ENCODE measurements around the gene BCAP31.

The BCAP31 gene

DNA sequence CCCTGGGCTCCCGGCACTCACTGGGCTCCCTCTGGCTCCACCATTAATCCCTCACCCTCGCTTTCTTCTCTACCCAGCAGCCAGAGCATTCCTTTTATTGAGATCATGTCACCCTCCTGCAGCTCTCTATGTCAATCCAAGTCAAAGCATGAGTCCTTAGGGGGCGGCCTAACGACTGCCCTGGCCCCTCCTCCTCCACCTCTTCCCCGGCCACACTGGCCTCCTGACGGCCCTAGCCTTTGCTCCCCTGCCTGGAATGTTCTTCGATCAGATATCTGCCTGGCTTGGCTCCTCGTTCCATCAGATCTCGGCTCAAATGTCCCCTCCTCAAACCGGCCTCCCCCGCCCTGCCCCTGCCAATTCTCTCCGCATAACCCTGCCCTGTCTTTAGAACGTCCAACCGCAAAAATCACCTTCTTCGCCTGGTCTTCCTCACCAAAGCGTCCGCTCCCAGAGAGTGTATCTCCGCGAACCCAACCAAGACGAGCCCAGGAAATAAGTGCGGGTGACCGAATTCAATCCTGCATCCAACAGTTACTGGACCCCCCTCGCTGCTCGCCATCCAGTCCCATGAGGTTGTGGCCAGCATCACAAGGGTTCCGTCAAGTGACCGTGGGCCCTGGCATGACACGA, 49.9 kb downstream of the BCAP31 start:
- no peak for DNase-seq (ENCODE audit: low spot score)

DNA sequence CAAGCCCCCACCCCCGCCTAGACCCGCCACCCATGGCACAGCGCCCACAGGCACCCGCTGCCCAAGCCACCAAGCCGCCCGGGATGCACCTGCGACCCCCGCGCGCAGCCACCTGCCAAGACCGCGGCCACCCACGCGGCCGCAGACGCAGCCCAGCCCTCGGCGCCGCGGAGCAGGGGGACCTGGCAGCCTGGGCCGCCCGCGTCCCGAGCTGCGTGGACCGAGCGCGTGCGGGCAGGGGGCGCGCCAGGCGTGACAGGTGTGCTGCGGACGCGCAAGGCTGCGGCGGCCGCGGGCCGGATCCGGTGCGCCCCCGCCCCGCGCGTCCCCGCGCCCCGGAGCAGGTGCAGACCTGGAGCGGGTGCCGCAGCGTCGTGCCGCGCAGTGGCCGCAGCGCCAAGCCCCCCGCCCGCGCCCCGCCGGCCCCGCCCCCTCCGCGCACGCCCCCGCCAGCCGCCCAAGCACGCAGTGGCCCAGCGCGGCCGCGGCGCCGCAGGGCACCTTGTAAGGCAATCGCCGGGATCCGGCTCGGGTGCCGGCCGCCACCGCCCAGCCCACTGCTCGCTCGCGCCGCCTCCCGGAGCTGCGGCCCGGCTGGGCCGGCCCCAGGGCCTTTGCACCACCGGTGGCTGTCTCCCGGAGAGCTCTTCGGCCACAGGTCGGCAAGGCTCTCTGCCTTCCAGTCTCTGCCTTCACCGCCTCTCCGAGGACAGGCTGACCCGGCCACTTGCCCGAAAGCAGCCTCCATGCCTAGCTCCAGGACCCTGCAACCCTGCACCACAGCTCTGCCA, 50.6 kb downstream of the BCAP31 start, which contains the start of gene PNCK:
PNCK (minus strand) TSS at position 386 of the 791 bp plus-strand sequence. CDS start 737 bp downstream, outside the sequence.
- DNase-seq (ENCODE audit: low spot score) = no peak

DNA sequence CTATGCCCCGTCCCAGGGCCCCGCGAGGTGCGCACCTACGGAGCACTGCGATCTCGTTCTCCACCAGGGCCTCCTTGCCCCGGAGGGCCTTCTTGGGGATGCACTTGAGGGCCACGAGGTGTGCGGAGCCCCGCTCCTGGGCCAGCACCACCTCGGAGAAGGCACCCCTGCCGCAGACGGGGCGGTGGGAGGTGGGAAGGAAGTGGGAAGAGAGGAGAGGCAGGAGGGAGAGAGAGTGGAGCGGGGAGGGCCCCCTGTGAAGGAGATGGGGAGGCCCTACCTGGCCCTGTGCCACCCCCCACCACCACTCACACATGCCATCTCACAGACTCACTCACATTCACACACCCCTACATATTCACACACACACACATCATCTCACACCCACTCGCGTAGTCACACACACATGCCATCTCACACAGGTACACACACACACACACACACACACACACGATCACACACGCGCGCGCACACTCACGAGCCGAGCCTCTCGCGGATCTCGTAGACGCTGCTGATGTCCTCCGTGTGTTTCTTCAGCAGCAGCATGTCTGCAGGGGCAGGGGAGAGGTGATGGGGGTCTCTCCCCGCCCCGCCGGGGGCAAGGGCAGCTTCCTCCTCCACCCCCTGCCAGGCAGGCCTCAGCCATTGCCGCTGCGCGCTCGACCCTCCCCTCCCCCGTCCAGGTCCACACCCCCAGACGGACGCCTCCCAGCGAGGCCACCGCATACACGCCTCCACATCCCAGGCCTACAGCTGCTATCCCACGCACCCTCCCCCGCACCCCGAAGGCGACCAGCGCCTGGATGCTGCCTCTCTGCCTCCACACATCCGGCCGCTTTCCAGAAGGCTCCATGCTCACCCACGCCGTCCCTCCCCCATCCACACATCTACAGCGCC, 51.4 kb downstream of the BCAP31 start:
- no peak for DNase-seq (ENCODE audit: low spot score)

DNA sequence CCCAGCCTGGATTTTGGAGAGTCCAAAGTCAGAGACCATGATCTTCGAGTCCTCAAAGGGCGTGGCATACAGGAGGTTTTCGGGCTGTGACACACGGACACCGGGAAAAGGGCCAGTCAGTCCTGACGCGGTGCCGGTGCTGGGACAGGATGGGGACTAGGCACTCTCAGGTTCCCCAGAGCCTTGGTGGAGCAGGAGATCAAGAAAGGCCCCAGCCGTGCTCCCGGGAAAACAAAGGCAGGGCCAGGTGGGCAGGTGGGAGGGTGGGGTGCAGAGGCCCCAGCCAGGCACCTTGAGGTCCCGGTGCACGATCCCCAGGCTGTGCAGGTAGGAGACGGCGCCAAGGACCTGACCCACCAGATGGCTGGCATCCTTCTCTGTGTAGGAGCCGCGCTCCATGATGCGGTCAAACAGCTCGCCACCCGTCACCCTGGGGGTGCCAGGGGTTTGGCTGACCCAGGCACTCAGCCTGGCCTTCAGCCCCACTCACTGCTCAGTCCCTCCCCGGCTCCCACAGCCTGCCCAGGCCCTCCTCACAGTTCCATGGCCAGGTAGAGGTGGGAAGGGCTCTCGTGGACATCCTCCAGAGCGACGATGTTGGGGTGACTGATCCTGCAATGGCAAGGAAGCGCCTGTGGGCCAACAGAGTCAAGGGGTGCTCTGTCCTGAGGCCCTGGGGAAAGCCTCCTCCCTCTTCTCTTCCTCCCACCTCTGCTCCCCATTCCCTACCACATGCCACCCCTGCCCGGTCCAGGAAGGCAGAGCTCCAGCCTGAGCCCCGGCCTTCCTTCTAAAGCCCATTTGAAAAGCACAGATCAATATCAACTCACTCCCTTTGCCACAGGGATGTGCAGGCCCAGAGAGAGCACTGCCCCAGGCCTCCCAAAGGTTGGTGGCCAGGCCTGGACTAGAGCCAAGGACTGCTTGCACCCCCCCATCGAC, 52.3 kb downstream of the BCAP31 start:
- DNase-seq (ENCODE audit: low spot score) = no peak

DNA sequence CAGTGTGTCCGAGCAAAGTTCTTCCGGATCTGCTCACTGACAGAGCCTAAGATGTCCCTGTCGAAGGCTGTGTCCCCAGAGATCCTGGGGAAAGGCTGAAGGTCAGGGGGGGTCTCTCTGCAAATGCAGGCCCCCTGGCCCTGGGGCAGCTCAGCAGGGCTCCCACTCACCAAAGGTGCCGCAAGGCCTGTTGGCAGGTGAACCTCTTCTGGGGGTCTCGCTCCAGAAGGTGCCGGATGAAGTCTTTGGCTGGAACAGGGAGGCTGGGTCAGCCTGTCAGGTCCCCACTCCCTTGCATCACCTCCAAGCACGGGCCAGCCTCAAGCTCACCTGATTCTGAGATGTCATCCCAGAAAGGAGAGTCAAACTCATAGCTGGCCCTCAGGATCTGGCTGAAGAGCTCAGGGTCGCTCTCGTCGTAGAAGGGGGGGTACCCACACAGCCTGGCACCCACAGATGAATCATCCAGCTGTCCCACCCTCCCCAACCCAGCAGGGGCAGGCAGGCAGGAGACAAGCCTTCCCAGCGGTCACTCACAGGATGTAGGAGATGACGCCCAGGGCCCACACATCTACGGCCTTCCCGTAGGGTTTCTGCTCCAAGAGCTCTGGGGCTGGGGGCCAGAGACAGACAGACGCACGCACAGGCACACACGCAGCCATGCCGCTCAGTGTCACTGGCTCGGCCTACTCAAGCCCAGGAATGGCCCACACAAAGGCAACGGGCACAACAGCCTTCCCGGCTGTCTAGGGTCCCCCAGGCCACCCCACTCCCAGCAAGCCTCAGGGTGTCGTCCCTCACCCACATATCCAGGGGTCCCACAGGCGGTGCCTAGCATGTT, 53.2 kb downstream of the BCAP31 start:
- DNase-seq (ENCODE audit: low spot score) = no peak

DNA sequence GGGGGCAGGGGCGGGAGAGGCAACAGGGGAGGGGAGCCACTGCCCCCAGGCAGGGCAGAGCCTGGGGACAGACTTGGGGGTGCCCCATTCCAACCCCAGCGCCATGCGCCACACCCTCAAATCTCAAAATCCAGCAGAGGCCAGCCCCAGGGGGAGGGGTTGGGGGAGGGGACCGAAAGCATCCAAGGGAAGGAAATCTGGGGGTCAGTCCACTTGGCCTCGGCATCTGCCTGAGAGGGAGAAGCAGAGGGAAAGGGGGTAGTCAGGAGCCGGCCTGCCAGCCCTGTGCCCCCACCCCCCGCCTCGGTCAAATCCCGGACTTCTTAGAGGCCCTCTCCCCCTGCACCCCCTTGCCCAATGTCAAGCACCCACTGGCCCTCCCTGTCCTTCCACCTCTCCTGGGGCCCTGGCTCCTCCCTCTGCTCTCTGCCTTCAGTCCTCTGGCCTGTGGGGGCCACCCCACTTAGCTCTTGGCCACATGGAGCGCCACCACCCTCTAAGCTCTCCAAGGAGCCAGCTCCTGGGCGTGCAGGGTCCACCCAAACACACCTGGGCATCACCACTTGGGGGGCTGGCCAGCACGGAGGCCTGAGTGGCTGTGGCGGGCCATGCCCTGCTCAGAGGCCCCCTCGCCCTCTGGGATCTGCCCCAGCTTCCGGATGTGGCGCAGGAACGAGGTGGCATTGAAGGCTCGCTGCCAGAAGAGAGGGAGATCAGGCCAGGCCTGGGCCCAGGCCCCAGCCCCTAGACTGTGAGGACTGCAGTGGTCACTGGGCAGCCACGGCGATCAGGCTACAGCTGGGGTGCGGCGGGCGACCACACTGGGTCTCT, 54.1 kb downstream of the BCAP31 start:
- DNase-seq (ENCODE audit: low spot score) = no peak

DNA sequence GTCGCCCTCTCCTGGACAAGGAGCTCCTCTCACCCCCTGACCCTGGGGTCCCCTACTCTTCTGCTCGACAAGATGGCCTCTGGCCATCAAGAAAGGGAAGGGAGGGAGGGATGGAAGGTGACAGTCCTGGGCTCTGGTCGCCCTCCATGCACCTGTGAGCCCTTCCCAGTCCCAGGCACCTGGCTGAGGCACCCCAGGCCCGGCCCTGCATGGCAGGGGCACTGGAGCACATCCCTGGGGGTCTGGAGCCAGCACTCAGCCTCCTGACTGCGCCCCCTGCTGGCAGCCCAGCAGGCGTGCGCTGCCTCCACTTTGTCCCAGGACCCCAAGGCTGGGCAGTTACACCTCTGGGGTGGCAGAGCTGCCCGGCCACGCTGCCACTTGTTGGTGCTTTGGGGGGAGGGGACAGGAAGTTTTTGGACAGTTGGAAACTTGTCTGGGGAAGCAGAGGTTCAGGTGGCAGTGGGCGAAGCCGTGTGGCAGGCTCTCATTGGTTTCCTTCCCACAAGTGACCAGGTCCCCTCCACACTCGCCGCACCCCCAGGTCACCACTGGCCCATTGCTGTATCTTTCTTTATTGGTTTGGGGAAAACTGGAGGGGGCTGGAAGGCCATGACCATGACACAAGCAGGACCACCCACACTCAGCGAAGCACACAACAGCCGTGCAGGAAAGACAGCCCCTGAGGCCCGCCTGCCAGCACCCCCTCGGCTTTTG, 54.9 kb downstream of the BCAP31 start:
- DNase-seq (ENCODE audit: low spot score) = no peak

DNA sequence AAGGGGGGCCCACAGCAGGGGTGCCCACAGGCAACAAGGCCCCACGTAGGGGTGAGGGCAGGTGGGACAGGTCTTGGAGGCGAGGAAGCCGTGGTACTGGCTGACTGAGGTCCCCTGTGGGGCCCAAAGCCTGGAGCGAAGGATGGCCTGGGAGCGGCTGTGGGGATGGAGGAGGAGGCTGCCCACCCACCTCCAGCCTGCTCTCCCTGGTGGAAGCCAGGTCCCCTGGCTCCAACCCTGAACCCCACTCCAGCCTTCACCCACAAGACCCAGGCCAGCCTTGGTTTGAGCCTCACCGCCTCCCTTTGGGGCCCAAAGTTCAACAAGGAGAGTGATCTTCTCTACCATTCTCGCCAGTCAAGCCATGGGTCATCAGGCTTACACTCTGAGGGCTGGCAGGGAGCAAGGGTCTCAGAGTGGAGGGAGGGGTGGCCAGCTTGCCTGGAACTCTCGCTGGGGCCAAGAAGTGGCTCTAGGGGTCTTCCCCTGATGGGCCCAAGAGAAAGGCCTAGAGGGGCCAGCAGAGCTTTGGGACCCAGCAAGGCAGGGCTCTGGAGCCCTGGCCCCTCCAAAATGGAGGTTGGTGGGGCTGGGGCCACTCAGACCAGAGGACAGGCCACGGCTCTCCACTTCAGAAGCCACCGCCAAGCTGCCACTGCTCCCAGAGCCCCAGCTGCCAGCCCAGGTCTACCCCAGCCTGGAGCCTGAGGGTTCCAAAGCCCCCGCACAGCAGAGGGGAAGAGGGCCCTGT, 55.6 kb downstream of the BCAP31 start:
- DNase-seq (ENCODE audit: low spot score) = no peak

DNA sequence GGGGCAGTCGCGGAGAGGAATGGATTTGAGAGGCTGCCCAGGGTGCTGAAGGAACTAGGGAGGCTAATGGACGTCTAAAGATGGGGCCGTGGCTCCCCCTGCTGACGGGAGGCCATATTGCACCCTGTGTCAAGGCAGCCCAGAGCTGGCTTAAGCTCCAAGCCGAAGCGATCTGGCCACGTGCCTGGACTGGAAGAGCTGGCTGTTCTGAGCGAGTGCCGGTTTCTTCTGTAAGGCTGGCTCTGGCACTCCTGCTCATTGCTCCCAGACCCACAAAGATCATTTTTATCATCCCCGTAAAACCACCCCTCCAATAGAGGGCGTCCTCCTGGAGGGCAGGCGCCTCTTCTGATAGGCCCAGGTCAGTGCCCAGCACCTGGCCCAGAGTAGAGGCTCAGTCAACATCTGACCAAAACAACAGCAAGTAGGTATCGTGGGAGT, 56.2 kb downstream of the BCAP31 start:
- peak; percentile 83 for DNase-seq (ENCODE audit: low spot score)

DNA sequence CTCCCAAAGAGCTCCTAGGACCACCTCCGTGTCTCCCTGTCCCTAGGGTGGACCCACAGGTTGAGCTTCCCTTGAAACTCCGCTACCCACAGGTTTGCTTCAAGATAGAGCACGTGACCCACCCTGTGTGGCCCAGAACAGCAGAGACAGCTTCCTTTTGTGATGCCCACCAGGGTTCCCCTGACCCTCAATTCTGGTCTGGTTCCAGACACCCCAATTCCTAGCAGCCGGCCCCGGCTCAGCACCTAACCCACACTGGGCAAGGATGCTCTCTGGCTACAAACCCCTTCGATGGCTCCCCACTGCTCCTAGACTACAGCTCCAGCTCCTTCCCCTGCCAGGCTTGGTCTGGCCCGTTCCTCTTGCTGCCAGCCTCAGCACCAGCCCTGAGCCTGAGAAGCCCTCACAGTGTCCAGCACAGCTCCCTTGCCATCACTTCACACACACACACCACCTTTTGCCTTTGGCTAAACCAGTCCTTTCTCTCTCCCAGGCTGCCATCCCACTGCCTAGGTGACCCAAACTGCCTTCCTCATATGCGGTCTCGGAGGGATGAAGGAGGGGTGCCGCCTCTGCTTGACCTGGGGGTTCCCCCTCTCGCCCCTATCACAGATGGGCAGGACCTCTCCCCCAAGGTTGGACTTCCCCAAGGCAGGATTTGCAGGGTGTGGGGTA, 56.8 kb downstream of the BCAP31 start:
- no peak for DNase-seq (ENCODE audit: low spot score)

DNA sequence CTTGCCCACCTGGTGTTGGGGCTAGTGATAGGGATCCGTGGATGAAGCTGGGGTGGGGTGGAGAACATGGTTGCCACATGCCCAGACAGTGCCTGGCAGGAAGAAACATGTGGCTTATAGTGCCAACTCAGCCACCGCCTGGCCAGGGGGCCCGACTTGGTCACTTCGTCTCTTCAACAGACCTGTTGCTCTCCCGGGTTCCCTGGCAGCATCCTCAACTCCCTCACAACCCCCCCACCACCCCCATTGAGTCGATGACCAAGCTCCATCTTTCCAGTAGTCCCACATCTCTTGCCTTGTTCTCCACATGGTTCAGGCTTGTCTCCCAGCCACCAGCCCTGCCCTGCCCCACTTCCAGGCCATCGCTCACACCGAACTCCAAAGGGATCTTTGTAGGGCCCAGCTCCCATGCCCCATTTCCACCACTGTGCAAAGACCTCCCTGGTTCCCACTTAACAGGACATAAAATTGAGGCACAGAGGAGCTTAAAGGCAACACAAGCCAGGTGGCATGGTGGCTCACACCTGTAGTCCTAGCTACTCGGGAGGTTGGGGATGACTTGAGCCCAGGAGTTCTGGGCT, 58.4 kb downstream of the BCAP31 start:
- no peak for DNase-seq (ENCODE audit: low spot score)

DNA sequence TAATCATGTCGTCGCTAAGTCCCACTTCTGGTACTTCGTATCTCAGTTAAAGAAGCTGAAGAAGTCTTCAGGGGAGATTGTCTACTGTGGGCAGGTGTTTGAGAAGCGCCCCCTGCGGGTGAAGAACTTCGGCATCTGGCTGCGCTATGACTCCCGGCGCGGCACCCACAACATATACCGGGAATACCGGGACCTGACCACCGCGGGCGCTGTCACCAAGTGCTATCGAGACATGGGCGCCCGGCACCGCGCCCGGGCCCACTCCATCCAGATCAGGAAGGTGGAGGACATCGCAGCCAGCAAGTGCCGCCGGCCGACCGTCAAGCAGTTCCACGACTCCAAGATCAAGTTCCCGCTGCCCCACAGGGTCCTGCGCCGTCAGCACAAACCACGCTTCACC, 61.9 kb downstream of the BCAP31 start:
- no peak for DNase-seq (ENCODE audit: low spot score)

DNA sequence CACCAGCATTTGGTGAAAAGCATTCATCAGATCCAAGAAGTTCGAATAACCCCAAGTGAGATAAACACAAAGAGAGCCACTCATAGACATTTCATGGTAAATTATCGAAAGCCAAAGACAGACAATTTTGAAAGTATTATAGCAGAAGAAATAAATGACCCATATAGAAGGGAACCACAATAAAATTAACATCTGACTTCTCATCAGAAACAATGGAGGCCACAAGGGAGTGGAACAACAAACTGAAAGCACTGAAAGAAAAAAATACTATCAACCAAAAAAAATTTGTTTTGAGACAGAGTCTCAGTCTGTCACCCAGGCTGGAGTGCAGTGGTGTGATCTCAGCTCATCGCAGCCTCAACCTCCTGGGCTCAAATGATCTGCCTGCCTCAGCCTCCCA, 64.9 kb downstream of the BCAP31 start:
- DNase-seq (ENCODE audit: low spot score) = no peak

DNA sequence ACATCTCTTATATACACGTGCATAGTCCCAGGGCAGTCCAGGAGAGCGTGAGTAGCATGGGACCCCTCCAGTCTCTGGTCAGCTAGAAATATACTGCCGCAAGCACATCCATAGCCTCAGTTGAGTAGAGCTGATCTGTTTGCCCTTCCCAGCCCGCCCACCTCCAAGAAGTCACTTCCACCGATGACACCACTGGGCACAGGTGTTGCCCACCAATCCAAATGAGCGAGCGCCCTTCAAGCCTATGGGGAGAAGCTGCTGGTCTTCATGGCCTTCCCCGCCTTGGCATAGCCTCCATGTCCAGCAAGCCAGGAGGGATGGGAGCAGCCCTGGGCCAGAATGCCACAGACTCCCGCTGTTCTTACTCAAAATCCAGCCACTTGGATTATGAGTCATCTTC, 67.0 kb downstream of the BCAP31 start:
- DNase-seq (ENCODE audit: low spot score) = no peak

DNA sequence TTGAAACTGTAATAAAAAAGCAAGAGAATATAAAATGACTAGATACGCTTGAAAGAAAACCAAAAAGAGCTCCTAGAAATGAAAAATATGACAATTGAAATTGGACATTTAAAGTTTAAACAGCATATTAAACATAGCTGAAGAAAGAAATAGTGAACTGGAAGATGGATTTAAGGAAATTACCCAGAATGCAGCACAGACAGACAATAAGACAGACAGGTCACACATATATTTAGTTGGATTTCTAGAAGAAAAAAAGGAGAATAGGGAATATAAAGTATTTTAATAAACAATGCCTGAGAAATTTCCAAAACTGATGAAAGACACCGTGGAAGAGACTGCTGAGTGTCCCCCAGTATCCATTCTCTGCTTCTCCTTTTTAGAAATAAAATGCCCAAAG, 70.6 kb downstream of the BCAP31 start:
- DNase-seq (ENCODE audit: low spot score) = no peak

DNA sequence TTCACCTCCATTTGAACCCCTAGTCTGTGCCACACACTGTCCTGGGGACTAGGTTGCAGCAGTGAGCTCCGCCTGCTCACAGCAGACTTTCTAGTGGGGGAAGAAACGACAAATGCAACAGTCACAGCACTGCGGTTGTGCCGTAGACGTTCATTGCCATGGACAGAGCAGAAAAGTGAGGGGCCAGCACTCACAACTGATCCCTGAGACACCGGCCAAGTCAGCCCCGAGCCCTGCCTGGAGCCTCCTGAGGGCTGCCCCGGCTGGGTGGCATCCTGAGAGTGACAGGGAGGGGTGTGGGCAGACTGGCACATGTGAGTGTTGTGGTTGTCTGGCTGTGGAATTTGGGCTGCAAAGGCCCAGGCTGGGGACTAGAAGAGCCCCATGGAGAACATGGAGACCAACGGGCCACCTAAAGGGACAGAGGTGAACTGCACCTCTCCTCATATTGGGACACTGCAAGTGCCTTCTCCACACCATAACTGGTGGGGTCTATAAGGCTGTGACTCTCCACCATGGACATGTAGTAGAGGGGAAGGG, 72.6 kb downstream of the BCAP31 start:
- no peak for DNase-seq (ENCODE audit: low spot score)

DNA sequence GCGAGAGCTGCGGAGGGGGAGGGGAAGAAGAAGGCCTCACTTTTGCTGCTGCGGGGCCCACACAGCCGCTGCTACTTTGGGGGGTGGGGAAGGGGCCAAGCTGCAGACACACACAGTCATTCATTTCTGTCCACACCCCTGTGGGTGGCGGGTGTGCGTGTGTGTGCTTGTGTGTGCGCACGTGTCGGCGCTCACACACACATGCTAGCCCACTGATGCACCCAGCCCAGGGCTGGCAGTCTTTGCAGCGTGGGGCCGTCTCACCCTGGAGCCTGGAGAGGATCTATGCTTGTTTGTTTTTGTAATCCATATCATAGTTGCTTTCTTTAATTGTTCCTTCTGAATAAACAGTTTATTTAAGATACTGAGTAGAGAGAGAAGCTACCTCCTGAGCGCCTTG, 73.2 kb downstream of the BCAP31 start:
- no peak for DNase-seq (ENCODE audit: low spot score)

Measured in pons (tissue), 1 donor.